ENCODE measurements around the gene DDX17.
A peak's percentile ranks its signal among the peaks of the same experiment; 100 is the strongest.
"Not testable (repeated sequence)": the region's sequence is repeated elsewhere in the genome, so short reads cannot be mapped to it uniquely, and the experiment has no call there.

DDX17 gene

DNA sequence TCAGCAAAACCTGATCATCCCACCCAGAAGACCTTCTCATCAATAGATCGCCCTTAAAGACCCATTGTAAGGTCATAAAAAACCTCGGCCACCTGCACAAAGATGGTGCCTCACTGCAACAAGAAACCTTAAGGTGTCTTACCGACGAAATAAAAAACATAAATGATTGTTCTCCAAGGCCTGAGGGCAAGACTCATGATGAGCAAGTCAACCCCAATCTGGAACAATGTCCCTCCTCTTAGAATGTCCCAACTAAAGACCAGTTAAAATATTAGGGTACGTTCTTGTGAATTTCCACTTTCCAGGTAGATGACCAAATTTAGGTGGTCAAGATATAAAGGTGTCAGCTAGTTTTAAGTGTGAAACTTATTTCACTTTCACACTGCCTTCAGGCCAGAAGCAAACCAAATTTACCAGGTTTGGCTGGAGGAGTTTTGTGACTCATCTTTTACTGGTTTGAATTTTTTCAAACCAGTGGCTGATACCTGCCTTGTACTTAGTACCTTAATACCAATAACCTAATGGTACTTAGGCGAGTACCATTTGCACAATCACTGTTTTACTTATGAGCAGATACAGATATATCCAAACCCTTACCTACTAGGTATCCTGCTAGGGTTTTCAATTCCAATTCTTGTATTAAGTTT, 23.3 kb downstream of the DDX17 start:
- no peaks in the 10 kb centered on the region for H3K4me1 ChIP-seq (ENCODE audit: insufficient read depth, low read length)
- H3K36me3 ChIP-seq (ENCODE audit: insufficient read depth, low read length): peaks cover 58% of the 10 kb centered on the region
- no peaks in the 10 kb centered on the region for H3K9me3 ChIP-seq (ENCODE audit: control insufficient read depth, insufficient read depth, low read length)
- H3K9ac ChIP-seq (ENCODE audit: low read depth, low read length): no peak overlapping the region

GRCh38 chr22:38481871-38482332, 24.2 kb downstream of the DDX17 start:
- Histone ChIP-seq H3K4me1 (ENCODE audit: insufficient read depth, low read length) (no peaks in the 10 kb centered on the region), H3K9me3 (ENCODE audit: control insufficient read depth, insufficient read depth, low read length) (no peaks in the 10 kb centered on the region), H3K9ac (ENCODE audit: low read depth, low read length) (no peak overlapping the region), H3K36me3 (ENCODE audit: insufficient read depth, low read length) (peaks cover 54% of the 10 kb centered on the region)

DNA sequence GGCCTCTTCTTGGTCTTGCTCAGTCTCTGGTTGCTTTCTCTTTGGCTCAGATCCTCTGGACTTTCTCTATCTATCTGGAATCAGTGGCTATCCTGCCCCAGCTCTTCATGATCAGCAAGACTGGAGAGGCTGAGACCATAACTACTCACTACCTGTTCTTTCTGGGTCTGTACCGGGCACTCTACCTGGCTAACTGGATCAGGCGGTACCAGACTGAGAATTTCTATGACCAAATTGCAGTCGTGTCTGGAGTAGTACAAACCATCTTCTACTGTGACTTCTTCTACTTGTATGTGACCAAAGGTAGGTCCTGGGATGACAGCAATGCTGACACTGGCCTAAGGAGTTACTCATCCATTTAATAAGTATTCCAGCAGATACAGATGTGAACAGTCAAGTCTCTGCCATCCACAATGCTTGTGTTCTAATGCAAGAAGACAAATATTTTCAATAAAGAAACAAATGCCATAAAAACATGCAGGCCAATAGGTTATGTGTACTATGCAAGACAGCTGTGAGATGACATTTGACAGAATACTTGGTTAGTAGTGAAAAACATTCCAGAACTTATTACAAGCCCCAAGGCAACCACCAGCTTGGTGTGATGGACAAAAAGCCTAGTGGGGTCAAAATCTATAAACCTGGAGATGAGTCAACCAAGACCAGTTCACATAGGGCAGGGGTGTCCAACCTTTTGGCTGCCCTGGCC, 24.8 kb downstream of the DDX17 start:
- H3K36me3 ChIP-seq (ENCODE audit: insufficient read depth, low read length): peaks cover 48% of the 10 kb centered on the region
- H3K4me1 ChIP-seq (ENCODE audit: insufficient read depth, low read length): no peaks in the 10 kb centered on the region
- H3K9ac ChIP-seq (ENCODE audit: low read depth, low read length): no peak overlapping the region
- no peaks in the 10 kb centered on the region for H3K9me3 ChIP-seq (ENCODE audit: control insufficient read depth, insufficient read depth, low read length)

- Histone ChIP-seq H3K4me1 (ENCODE audit: insufficient read depth, low read length) (peaks cover under 1% of the 10 kb centered on the region; the same call in 1 of the 2 replicates), H3K9me3 (ENCODE audit: control insufficient read depth, insufficient read depth, low read length) (no peaks in the 10 kb centered on the region), H3K9ac (ENCODE audit: low read depth, low read length) (no peak overlapping the region), H3K36me3 (ENCODE audit: insufficient read depth, low read length) (peaks cover 33% of the 10 kb centered on the region)
Measured at GRCh38 chr22:38479096-38479837, 26.8 kb downstream of the DDX17 start.

GRCh38 chr22:38477585-38477984, 28.5 kb downstream of the DDX17 start:
- Histone ChIP-seq H3K36me3 (ENCODE audit: insufficient read depth, low read length) (peaks cover 18% of the 10 kb centered on the region), H3K9ac (ENCODE audit: low read depth, low read length) (no peak overlapping the region), H3K4me1 (ENCODE audit: insufficient read depth, low read length) (peaks cover 4% of the 10 kb centered on the region; the same call in 1 of the 2 replicates), H3K9me3 (ENCODE audit: control insufficient read depth, insufficient read depth, low read length) (no peaks in the 10 kb centered on the region)

GRCh38 chr22:38474003-38474607, 32.0 kb downstream of the DDX17 start:
- no peaks in the 10 kb centered on the region for H3K9me3 ChIP-seq (ENCODE audit: control insufficient read depth, insufficient read depth, low read length)
- peaks cover 4% of the 10 kb centered on the region; the same call in 1 of the 2 replicates for H3K4me1 ChIP-seq (ENCODE audit: insufficient read depth, low read length)
- H3K36me3 ChIP-seq (ENCODE audit: insufficient read depth, low read length): no peaks in the 10 kb centered on the region
- no peak overlapping the region for H3K9ac ChIP-seq (ENCODE audit: low read depth, low read length)

- Histone ChIP-seq H3K36me3 (ENCODE audit: insufficient read depth, low read length) (no peaks in the 10 kb centered on the region), H3K9ac (ENCODE audit: low read depth, low read length) (no peak overlapping the region), H3K9me3 (ENCODE audit: control insufficient read depth, insufficient read depth, low read length) (no peaks in the 10 kb centered on the region), H3K4me1 (ENCODE audit: insufficient read depth, low read length) (peaks cover 6% of the 10 kb centered on the region; the same call in 1 of the 2 replicates)
Measured at GRCh38 chr22:38471237-38471636, 34.9 kb downstream of the DDX17 start.

DNA sequence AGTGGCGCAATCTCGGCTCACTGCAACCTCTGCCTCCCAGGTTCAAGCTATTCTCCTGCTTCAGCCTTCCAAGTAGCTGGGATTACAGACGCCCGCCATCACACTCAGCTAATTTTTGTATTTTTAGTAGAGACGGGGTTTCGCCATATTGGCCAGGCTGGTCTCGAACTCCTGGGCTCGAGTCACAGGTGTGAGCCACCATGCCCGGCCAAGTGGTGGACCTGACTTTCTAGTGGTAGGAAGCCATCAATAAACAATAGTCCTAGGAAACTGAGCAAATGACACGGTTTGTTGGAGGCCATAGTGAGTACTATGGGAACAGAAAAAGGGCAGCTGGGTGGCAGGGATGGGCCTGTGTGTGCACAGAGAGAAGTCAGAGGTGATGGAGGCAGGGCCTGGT, 35.9 kb downstream of the DDX17 start:
- H3K9ac ChIP-seq (ENCODE audit: low read depth, low read length); H3K9me3 ChIP-seq (ENCODE audit: control insufficient read depth, insufficient read depth, low read length); H3K4me1 ChIP-seq (ENCODE audit: insufficient read depth, low read length); H3K36me3 ChIP-seq (ENCODE audit: insufficient read depth, low read length): not testable (repeated sequence)

DNA sequence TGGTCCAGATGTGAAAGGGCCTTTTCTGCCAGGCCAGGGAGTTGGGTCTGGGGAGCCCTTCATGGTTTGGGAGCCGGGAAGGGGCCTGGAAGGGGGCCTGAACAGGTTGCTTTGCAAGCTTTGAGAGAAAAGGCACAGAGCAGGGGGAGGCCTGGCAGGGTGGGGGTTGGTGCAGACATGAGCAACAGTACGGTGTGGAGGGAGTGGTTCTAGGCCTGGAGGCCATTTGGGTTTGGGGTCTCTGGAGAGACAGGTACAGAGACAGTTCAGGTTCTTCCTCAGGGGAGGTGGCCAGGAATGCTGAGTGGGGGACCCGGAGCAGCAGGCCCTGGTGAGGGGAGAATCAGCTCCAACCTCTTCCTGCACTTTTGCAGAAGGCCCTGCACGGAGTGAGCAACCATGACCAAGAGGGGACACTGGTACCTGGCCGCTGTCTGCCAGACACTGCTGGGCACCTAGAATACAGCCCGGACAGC, 36.8 kb downstream of the DDX17 start:
- Histone ChIP-seq H3K9me3 (ENCODE audit: control insufficient read depth, insufficient read depth, low read length) (no peaks in the 10 kb centered on the region), H3K9ac (ENCODE audit: low read depth, low read length) (no peak overlapping the region), H3K36me3 (ENCODE audit: insufficient read depth, low read length) (no peaks in the 10 kb centered on the region), H3K4me1 (ENCODE audit: insufficient read depth, low read length) (peaks cover 6% of the 10 kb centered on the region; the same call in 1 of the 2 replicates)

GRCh38 chr22:38468443-38469305, 37.4 kb downstream of the DDX17 start:
- H3K4me1 ChIP-seq (ENCODE audit: insufficient read depth, low read length): peaks cover 9% of the 10 kb centered on the region
- peak overlapping the region; percentile 69 for H3K9ac ChIP-seq (ENCODE audit: low read depth, low read length)
- H3K36me3 ChIP-seq (ENCODE audit: insufficient read depth, low read length): no peaks in the 10 kb centered on the region
- no peaks in the 10 kb centered on the region for H3K9me3 ChIP-seq (ENCODE audit: control insufficient read depth, insufficient read depth, low read length)

- H3K36me3 ChIP-seq (ENCODE audit: insufficient read depth, low read length): no peaks in the 10 kb centered on the region
Measured at GRCh38 chr22:38467904-38468442, 38.1 kb downstream of the DDX17 start, which contains the start of gene KDELR3. KDELR3 (plus strand) TSS chr22:38468096; CDS start chr22:38468234, 138 bp downstream.

DNA sequence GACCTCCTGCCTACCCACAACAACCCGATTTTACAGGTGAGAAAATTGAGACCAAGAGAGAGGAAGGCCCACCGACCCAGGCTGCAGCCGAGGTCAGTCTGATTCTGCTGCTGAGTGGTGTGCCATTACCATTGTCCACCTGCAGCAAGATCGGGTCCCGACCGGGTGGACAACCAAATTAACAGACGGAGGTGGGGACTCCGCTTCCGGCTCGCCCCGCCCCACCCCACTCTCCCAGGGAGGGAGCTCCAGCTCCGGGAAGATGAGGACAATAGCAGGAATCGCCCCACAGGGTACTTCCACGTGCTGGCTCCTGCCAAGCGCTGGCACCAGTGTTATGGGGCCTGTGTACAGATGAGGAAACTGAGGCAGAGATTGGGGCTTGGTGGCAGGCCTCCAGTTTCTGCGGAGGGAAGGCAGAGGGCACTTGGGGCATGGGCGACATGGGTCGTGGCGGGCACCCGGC, 38.6 kb downstream of the DDX17 start:
- peaks cover 14% of the 10 kb centered on the region for H3K4me1 ChIP-seq (ENCODE audit: insufficient read depth, low read length)
- no peaks in the 10 kb centered on the region for H3K36me3 ChIP-seq (ENCODE audit: insufficient read depth, low read length)
- H3K9ac ChIP-seq (ENCODE audit: low read depth, low read length): peak overlapping the region; percentile 69; the same call in 1 of the 2 replicates
- H3K9me3 ChIP-seq (ENCODE audit: control insufficient read depth, insufficient read depth, low read length): no peaks in the 10 kb centered on the region

More at GRCh38 chr22:38467904-38468442, 38.1 kb downstream of the DDX17 start, which contains the start of gene KDELR3:
- no peaks in the 10 kb centered on the region for H3K9me3 ChIP-seq (ENCODE audit: control insufficient read depth, insufficient read depth, low read length)
- peaks cover 13% of the 10 kb centered on the region for H3K4me1 ChIP-seq (ENCODE audit: insufficient read depth, low read length)
- H3K9ac ChIP-seq (ENCODE audit: low read depth, low read length): peak within 1 kb of the TSS; percentile 69
